H1 (cell line): ENCODE results near the gene BCAR3. TPM values are rescaled to one million over a fixed set of nuclear protein-coding genes. Genes with fewer than 3 reads are reported as not detected.

Experiments used
- CTCF ChIA-PET: fragments of 300-600 bp; sonication (Branson Sonifier 250); formaldehyde crosslinking; loops from one replicate; lab custom pipeline; 2021; ENCODE audit not compliant: partially characterized antibody; lab: Charles Lee
- POLR2A ChIA-PET: fragments of 300-600 bp; sonication (Branson Sonifier 250); formaldehyde crosslinking; loops from one replicate; lab custom pipeline; 2021; ENCODE audit warnings: inconsistent platforms; ENCODE audit not compliant: partially characterized antibody; lab: Charles Lee
- DNase-seq, 2 experiments: peaks; one replicate each; pipeline versions ENCODE4 v3.0.0 to v3.0.0-alpha.2; 2010 to 2022; ENCODE audit warnings: low spot score in 2 of 2, low read depth in 1 of 2, mixed read lengths in 1 of 2
- FAIRE-seq: peaks from 2 replicates; lab custom pipeline; 2011; peaks lifted over from hg19 to GRCh38; lab: Jason Lieb, UNC
- H2AFZ ChIP-seq: 2 replicates; pipeline ENCODE4 v1.8.1; 2012; ENCODE audit warnings: low read length, inconsistent platforms
- H2AK5ac ChIP-seq: 2 replicates; pipeline ENCODE4 v1.6.1; 2013; ENCODE audit warnings: low read depth, low read length
- H2BK120ac ChIP-seq: replicated peaks from 2 replicates; pipeline ENCODE3; 2013; ENCODE audit warnings: low read depth, low read length, inconsistent platforms
- H2BK12ac ChIP-seq: 2 replicates; pipeline ENCODE4 v1.6.1; 2013; ENCODE audit warnings: low read depth, low read length
- H2BK15ac ChIP-seq: 2 replicates; pipeline ENCODE4 v1.6.1; 2013; ENCODE audit warnings: low read length
- H2BK20ac ChIP-seq: 2 replicates; pipeline ENCODE4 v1.6.1; 2013; ENCODE audit warnings: low read length
- H2BK5ac ChIP-seq: 2 replicates; pipeline ENCODE4 v1.6.1; 2013; ENCODE audit warnings: low read depth, low read length
- H3K14ac ChIP-seq: 2 replicates; pipeline ENCODE4 v1.6.1; 2013; ENCODE audit warnings: inconsistent platforms; ENCODE audit not compliant: insufficient read length
- H3K18ac ChIP-seq: 2 replicates; pipeline ENCODE4 v1.6.1; 2013; ENCODE audit warnings: low read length; ENCODE audit errors: extremely low read depth
- H3K23ac ChIP-seq: 2 replicates; pipeline ENCODE4 v1.6.1; 2013; ENCODE audit warnings: inconsistent platforms; ENCODE audit not compliant: insufficient read length
- H3K23me2 ChIP-seq: 2 replicates; pipeline ENCODE4 v1.6.1; 2013; ENCODE audit warnings: low read depth, low read length
- H3K27ac ChIP-seq: 2 replicates; pipeline ENCODE4 v1.6.1; 2011; ENCODE audit warnings: low read depth, low read length, inconsistent platforms
- H3K27me3 ChIP-seq, 4 experiments: replicated peaks in 1 of 4; 1 replicate in 1 of 4; 2 replicates in 3 of 4; pipeline versions ENCODE4 v1.6.1 to v1.8.1; 2011 to 2013; ENCODE audit warnings: low read length in 3 of 4, mild to moderate bottlenecking in 3 of 4, inconsistent platforms in 2 of 4, mixed read lengths in 2 of 4, moderate library complexity in 1 of 4; ENCODE audit not compliant: control insufficient read depth in 3 of 4, insufficient read depth in 3 of 4; ENCODE audit errors: extremely low read depth in 1 of 4
- H3K36me3 ChIP-seq, 4 experiments: 2 replicates each; pipeline versions ENCODE4 v1.6.1 to v1.8.1; 2011 to 2013; ENCODE audit warnings: mild to moderate bottlenecking in 4 of 4, low read length in 3 of 4, moderate library complexity in 2 of 4, control low read depth in 1 of 4, inconsistent platforms in 1 of 4; ENCODE audit not compliant: insufficient read depth in 4 of 4, control insufficient read depth in 2 of 4
- H3K4ac ChIP-seq: replicated peaks from 2 replicates; pipeline ENCODE3; 2013; ENCODE audit warnings: low read length, low read depth, mixed read lengths, inconsistent platforms; ENCODE audit not compliant: insufficient read length
- H3K4me1 ChIP-seq, 4 experiments: replicated peaks in 1 of 4; 1 replicate in 1 of 4; 2 replicates in 3 of 4; pipeline versions ENCODE4 v1.6.1 to v1.8.1; 2011 to 2013; ENCODE audit warnings: low read length in 3 of 4, inconsistent platforms in 2 of 4, mixed read lengths in 1 of 4; ENCODE audit not compliant: insufficient read depth in 4 of 4, control insufficient read depth in 3 of 4
- H3K4me2 ChIP-seq, 2 experiments: 2 replicates each; pipeline versions ENCODE4 v1.6.1 to v1.8.1; 2011 to 2013; ENCODE audit warnings: low read depth in 2 of 2, low read length in 2 of 2, control low read depth in 1 of 2, inconsistent platforms in 1 of 2, mild to moderate bottlenecking in 1 of 2; ENCODE audit not compliant: insufficient read depth in 1 of 2
- H3K4me3 ChIP-seq, 4 experiments: fragments of 200-600, 300-600 bp in 1 of 4; sonication (generic), shearing (Covaris generic), sonication (Bioruptor Twin) in 1 of 4; 2 replicates each; pipeline versions ENCODE4 v1.5.1 to v1.8.1; 2011 to 2016; ENCODE audit warnings: low read length in 4 of 4, low read depth in 3 of 4, control low read depth in 2 of 4, inconsistent platforms in 2 of 4, mild to moderate bottlenecking in 2 of 4, mixed read lengths in 1 of 4, moderate library complexity in 1 of 4; ENCODE audit not compliant: insufficient read depth in 2 of 4; ENCODE audit errors: extremely low read depth in 1 of 4
- H3K56ac ChIP-seq: replicated peaks from 2 replicates; pipeline ENCODE3; 2013; ENCODE audit warnings: low read depth, mild to moderate bottlenecking, mixed read lengths, low read length, inconsistent platforms; ENCODE audit not compliant: insufficient read length
- H3K79me1 ChIP-seq: 2 replicates; pipeline ENCODE4 v1.6.1; 2013; ENCODE audit warnings: low read depth, low read length, control low read depth
- H3K79me2 ChIP-seq, 2 experiments: 2 replicates each; pipeline versions ENCODE4 v1.6.1 to v1.8.1; 2012 to 2013; ENCODE audit warnings: low read length in 2 of 2, mild to moderate bottlenecking in 2 of 2, inconsistent platforms in 1 of 2; ENCODE audit not compliant: insufficient read depth in 2 of 2, control insufficient read depth in 1 of 2
- H3K9ac ChIP-seq, 4 experiments: replicated peaks in 1 of 4; 1 replicate in 1 of 4; 2 replicates in 3 of 4; pipeline versions ENCODE4 v1.6.1 to v1.8.1; 2011 to 2013; ENCODE audit warnings: low read depth in 3 of 4, low read length in 3 of 4, control low read depth in 2 of 4, mild to moderate bottlenecking in 2 of 4, moderate library complexity in 2 of 4, inconsistent platforms in 1 of 4; ENCODE audit errors: extremely low read depth in 1 of 4
- H3K9me3 ChIP-seq, 2 experiments: 2 replicates each; pipeline versions ENCODE4 v1.6.1 to v1.8.1; 2012 to 2013; ENCODE audit warnings: mild to moderate bottlenecking in 2 of 2, moderate library complexity in 2 of 2, control low read depth in 1 of 2, inconsistent platforms in 1 of 2, low read depth in 1 of 2, low read length in 1 of 2, mixed read lengths in 1 of 2; ENCODE audit not compliant: insufficient read depth in 2 of 2
- H4K20me1 ChIP-seq, 2 experiments: replicated peaks in 1 of 2; 2 replicates each; pipeline versions ENCODE3 to v1.8.1; 2011 to 2013; ENCODE audit warnings: inconsistent platforms in 2 of 2, low read length in 2 of 2, mild to moderate bottlenecking in 1 of 2; ENCODE audit not compliant: insufficient read depth in 2 of 2, control insufficient read depth in 1 of 2
- H4K5ac ChIP-seq: 2 replicates; pipeline ENCODE4 v1.6.1; 2013; ENCODE audit warnings: low read length, low read depth, mixed read lengths, inconsistent platforms; ENCODE audit not compliant: insufficient read length
- H4K8ac ChIP-seq: 2 replicates; pipeline ENCODE4 v1.8.0; 2013; ENCODE audit warnings: mild to moderate bottlenecking, moderate library complexity, low read length, inconsistent platforms; ENCODE audit not compliant: insufficient read depth; ENCODE audit errors: extremely low read depth
- H4K91ac ChIP-seq: replicated peaks from 2 replicates; pipeline ENCODE3; 2013; ENCODE audit warnings: low read length, mixed read lengths, inconsistent platforms; ENCODE audit not compliant: insufficient read length
- BCL11A ChIP-seq, 2 experiments: IDR thresholded peaks; one replicate each; pipeline ENCODE4 v1.6.1; 2011; ENCODE audit warnings: low read depth in 2 of 2, low read length in 2 of 2, mild to moderate bottlenecking in 2 of 2
- CHD2 ChIP-seq: IDR thresholded peaks from 2 replicates; pipeline ENCODE4 v1.6.1; 2012; ENCODE audit warnings: low read length, improper control_type of control experiment
- EZH2 ChIP-seq: fragments of 200-600 bp; sonication (generic); IDR thresholded peaks from 2 replicates; pipeline ENCODE4 v1.7.1; 2012; ENCODE audit warnings: low read depth, mild to moderate bottlenecking, moderate library complexity, low read length, inconsistent platforms; ENCODE audit not compliant: severe bottlenecking
- GTF2F1 ChIP-seq: IDR thresholded peaks from 2 replicates; pipeline ENCODE4 v1.6.1; 2012; ENCODE audit warnings: low read depth, low read length, improper control_type of control experiment, borderline replicate concordance
- HDAC2 ChIP-seq, 2 experiments: fragments of 300-600 bp in 1 of 2; sonication (generic) in 1 of 2; IDR thresholded peaks; 2 replicates each; pipeline ENCODE4 v1.6.1; 2011 to 2012; ENCODE audit warnings: low read depth in 2 of 2, low read length in 2 of 2, mild to moderate bottlenecking in 2 of 2, moderate library complexity in 2 of 2, borderline replicate concordance in 1 of 2, inconsistent platforms in 1 of 2
- MAFK ChIP-seq: IDR thresholded peaks from 2 replicates; pipeline ENCODE4 v1.6.1; 2012; ENCODE audit warnings: low read depth, mild to moderate bottlenecking, improper control_type of control experiment, low read length
- POLR2AphosphoS5 ChIP-seq: IDR thresholded peaks from 2 replicates; pipeline ENCODE4 v1.6.1; 2011; ENCODE audit warnings: low read depth, low read length
- SIN3A ChIP-seq, 2 experiments: IDR thresholded peaks in 1 of 2; conservative IDR thresholded peaks in 1 of 2; 2 replicates each; pipeline ENCODE4 v1.6.1; 2011 to 2012; ENCODE audit warnings: low read length in 2 of 2, improper control_type of control experiment in 1 of 2, low read depth in 1 of 2, mild to moderate bottlenecking in 1 of 2
- SP4 ChIP-seq: IDR thresholded peaks from 2 replicates; pipeline ENCODE4 v1.6.1; 2012; ENCODE audit warnings: low read length, inconsistent platforms
- TAF1 ChIP-seq: IDR thresholded peaks from 2 replicates; pipeline ENCODE4 v1.6.1; 2011; ENCODE audit warnings: mild to moderate bottlenecking, low read depth, low read length
- TBP ChIP-seq: IDR thresholded peaks from 2 replicates; pipeline ENCODE4 v1.6.1; 2011; ENCODE audit warnings: low read depth, low read length, improper control_type of control experiment
- WGBS, 2 experiments: shearing (Covaris generic) in 1 of 2; methylation state at CpG; one replicate each; pipeline versions ENCODE4 v1.1.6 to v1.1.7; 2013 to 2015; ENCODE audit warnings: low lambda C conversion rate in 2 of 2, mixed read lengths in 2 of 2, inconsistent platforms in 1 of 2, low coverage in 1 of 2, missing lambda C conversion rate in 1 of 2; ENCODE audit not compliant: insufficient replicate concordance in 2 of 2, insufficient coverage in 1 of 2, insufficient read length in 1 of 2; ENCODE audit errors: extremely low coverage in 1 of 2, missing lambda C conversion rate in 1 of 2; 5-methylcytosine and 5-hydroxymethylcytosine counted together
- polyA plus RNA-seq, 7 experiments: library from polyadenylated mRNA; depleted of rRNA in 3 of 7; stranded (reverse) in 5 of 7; unstranded in 2 of 7; fragments of >200 nt in 5 of 7; fragments of 200-250 nt in 2 of 7; gene quantifications; 1 replicate in 5 of 7; 2 replicates in 1 of 7; 4 replicates in 1 of 7; pipeline versions ENCODE4 v1.2.1 to v1.2.3, GENCODE V29; 2011 to 2013; ENCODE audit warnings: missing spikeins in 2 of 7, mixed read lengths in 2 of 7
- total RNA-seq: library from RNA; stranded (reverse); fragmentation: NEBNext Ultra II Directional; extraction: Animal tissue kit (Norgen Biotek cat#: 25700); gene quantifications from 2 replicates; pipeline ENCODE4 v1.2.1, GENCODE V29; 2021
- TF ChIP-seq, protein P1 (sequence below): IDR thresholded peaks from 2 replicates; pipeline ENCODE4 v1.6.1; 2012; ENCODE audit warnings: inconsistent platforms
- TF ChIP-seq, protein P2 (sequence below): IDR thresholded peaks from 2 replicates; pipeline ENCODE4 v1.6.1; 2012; ENCODE audit warnings: inconsistent platforms

The BCAR3 gene
- total and polyA plus RNA-seq, 2 of the 8 experiments (the other 6 are each of a cell fraction or from before 2014, with no cell fraction given), result 5.6 to 9.2 TPM

DNA sequence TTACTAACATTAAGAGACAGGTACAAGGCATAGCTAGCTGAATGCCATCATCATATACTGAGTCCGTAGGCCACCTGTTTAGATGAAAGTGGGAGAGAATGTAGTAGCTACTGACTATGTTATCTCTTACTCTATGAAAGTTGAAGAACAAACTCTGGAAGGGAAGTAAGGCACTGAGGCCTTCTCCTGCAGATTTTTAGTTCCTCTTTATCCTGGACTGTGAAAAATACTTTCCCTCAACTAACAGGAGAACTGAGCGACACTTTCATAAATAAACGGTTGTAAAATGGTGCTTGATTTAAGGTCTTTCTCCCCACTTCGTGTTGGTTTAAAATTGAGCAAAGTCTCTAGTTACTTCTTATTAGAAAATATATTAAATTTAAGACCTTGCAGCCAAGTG lies 131.8 kb downstream of the BCAR3 start:
- no peak overlapping the region for H3K4me2 ChIP-seq
- H4K5ac ChIP-seq, result no peak overlapping the region
- H3K4me1 ChIP-seq, result peaks cover 0 to 8% (median 5%) of the 10 kb centered on the region in 4 experiments; a peak in 3 of 7 replicates
- no peaks in the 10 kb centered on the region; the same call in 1 of the 2 replicates for H3K79me1 ChIP-seq
- H2AK5ac ChIP-seq, result no peak overlapping the region
- no peak overlapping the region for H3K27ac ChIP-seq
- peak overlapping the region in 1 of 4 experiments; percentile 34; a peak in 1 of 7 replicates for H3K9ac ChIP-seq
- no peak for FAIRE-seq
- H4K91ac ChIP-seq, result no peak overlapping the region
- no peak overlapping the region for H3K23ac ChIP-seq
- no peak overlapping the region for H3K14ac ChIP-seq
- H2AFZ ChIP-seq, result no peak overlapping the region
- H2BK12ac ChIP-seq, result no peak overlapping the region
- H2BK5ac ChIP-seq, result no peak overlapping the region
- H4K20me1 ChIP-seq, result peaks cover 0 to 7% of the 10 kb centered on the region in 2 experiments
- H3K18ac ChIP-seq, result no peak overlapping the region
- H3K27me3 ChIP-seq, result no peaks in the 10 kb centered on the region
- no peak overlapping the region for H2BK20ac ChIP-seq
- no peak overlapping the region for H4K8ac ChIP-seq
- H3K79me2 ChIP-seq, result 0 out of 4 replicates have a peak, but pooled peaks cover 0 to 1% of the 10 kb centered on the region in 2 experiments
- CTCF ChIA-PET, result no interaction called here
- H3K9me3 ChIP-seq, result no peaks in the 10 kb centered on the region
- H3K36me3 ChIP-seq, result peaks cover 2 to 83% (median 34%) of the 10 kb centered on the region in 4 experiments
- no peak overlapping the region for H3K56ac ChIP-seq
- POLR2A ChIA-PET, result interaction anchor here (1.0 kb wide), 1 partner anchor 102 kb away, joined by 3 read pairs; the partner anchor contains the start of gene FNBP1L
- H2BK15ac ChIP-seq, result no peak overlapping the region
- no peak overlapping the region for H2BK120ac ChIP-seq
- no peak overlapping the region for H3K4ac ChIP-seq
- no peaks in the 10 kb centered on the region for H3K23me2 ChIP-seq
- H3K4me3 ChIP-seq, result no peak overlapping the region
- DNase-seq, result no peak
- 90% methylated on average over 4 of the region's 4 CpGs; no CpG with 5 or more reads in 1 of the 2 experiments for WGBS, 2 experiments
- TF ChIP-seq TAF1 (no peak), POLR2AphosphoS5 (no peak), SIN3A (conservative IDR thresholded peaks at IDR 0.05 in 1 of 2, IDR thresholded peaks at IDR 0.05 in 1 of 2; ENCODE audit: low read depth in 1 of 2, low read length in 2 of 2) (no peak), EZH2 (no peak), SP4 (no peak), TBP (no peak), GTF2F1 (no peak), HDAC2 (IDR thresholded peaks at IDR 0.05; ENCODE audit: borderline replicate concordance in 1 of 2, low read depth in 2 of 2, low read length in 2 of 2) (no peak), CHD2 (no peak), BCL11A (IDR thresholded peaks at IDR 0.05; ENCODE audit: low read depth in 2 of 2, low read length in 2 of 2) (no peak), MAFK (no peak)
- TF ChIP-seq, protein P1, sequence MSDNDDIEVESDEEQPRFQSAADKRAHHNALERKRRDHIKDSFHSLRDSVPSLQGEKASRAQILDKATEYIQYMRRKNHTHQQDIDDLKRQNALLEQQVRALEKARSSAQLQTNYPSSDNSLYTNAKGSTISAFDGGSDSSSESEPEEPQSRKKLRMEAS, result no peak
- TF ChIP-seq, protein P2, sequence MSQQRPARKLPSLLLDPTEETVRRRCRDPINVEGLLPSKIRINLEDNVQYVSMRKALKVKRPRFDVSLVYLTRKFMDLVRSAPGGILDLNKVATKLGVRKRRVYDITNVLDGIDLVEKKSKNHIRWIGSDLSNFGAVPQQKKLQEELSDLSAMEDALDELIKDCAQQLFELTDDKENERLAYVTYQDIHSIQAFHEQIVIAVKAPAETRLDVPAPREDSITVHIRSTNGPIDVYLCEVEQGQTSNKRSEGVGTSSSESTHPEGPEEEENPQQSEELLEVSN, result no peak
